Breast epithelium (tissue), 4 donors: ENCODE data around the gene ZNF761. TPM values are rescaled to one million over a fixed set of nuclear protein-coding genes. Genes with fewer than 3 reads are reported as not detected.
"Not testable (repeated sequence)": the region's sequence is repeated elsewhere in the genome, so short reads cannot be mapped to it uniquely, and the experiment has no call there.

Source experiments
- DNase-seq, 2 donors: peaks; one replicate each; pipeline ENCODE4 v3.0.0-alpha.2; 2019; ENCODE audit warnings: low spot score in 2 of 2
- H3K27ac ChIP-seq, 2 donors: fragments of 200-600 bp; sonication (generic) in 1 of 2; one replicate each; pipeline ENCODE4 v1.5.1; 2016 to 2019; ENCODE audit warnings: mild to moderate bottlenecking in 1 of 2
- H3K27me3 ChIP-seq, 2 donors: fragments of 200-600 bp; sonication (generic) in 1 of 2; one replicate each; pipeline versions ENCODE4 v1.5.1 to v1.6.0; 2017 to 2019; ENCODE audit warnings: control low read depth in 1 of 2, mild to moderate bottlenecking in 1 of 2
- H3K36me3 ChIP-seq: fragments of 200-600 bp; one replicate; pipeline ENCODE4 v1.5.1; 2019
- H3K4me1 ChIP-seq, 2 donors: fragments of 200-600 bp; sonication (generic); one replicate each; pipeline ENCODE4 v1.5.1; 2016 to 2019; ENCODE audit warnings: control low read depth in 1 of 2
- H3K4me3 ChIP-seq, 3 donors: fragments of 200-600 bp; sonication (generic); 1 replicate in 2 of 3; 2 replicates in 1 of 3; pipeline ENCODE4 v1.5.1; 2016 to 2019; ENCODE audit warnings: mild to moderate bottlenecking in 3 of 3, moderate library complexity in 2 of 3
- H3K9me3 ChIP-seq, 2 donors: fragments of 200-600 bp; sonication (generic) in 1 of 2; one replicate each; pipeline ENCODE4 v1.5.1; 2016 to 2019; ENCODE audit warnings: control low read depth in 1 of 2
- CTCF ChIP-seq, 3 donors: fragments of 450-650 bp; IDR thresholded peaks; one replicate each; pipeline ENCODE4 v1.5.1; 2016 to 2017; ENCODE audit warnings: antibody characterized with exemption in 3 of 3, mild to moderate bottlenecking in 3 of 3, moderate library complexity in 3 of 3
- POLR2A ChIP-seq: fragments of 450-650 bp; IDR thresholded peaks from one replicate; pipeline ENCODE4 v1.6.1; 2016; ENCODE audit warnings: antibody characterized with exemption, mild to moderate bottlenecking, moderate library complexity
- POLR2AphosphoS5 ChIP-seq, 3 donors: sonication (generic); formaldehyde crosslinking; IDR thresholded peaks; one replicate each; pipeline ENCODE4 v1.6.1; 2017; ENCODE audit warnings: antibody characterized with exemption in 3 of 3
- intact Hi-C: fragments of 100-400 bp; cut with DNase I; formaldehyde crosslinking; loops from one replicate; pipeline ENCODE4 v1.15.1; 2023; ENCODE audit warnings: low total_unique reads
- total RNA-seq, 3 donors: library from RNA; depleted of rRNA; stranded (reverse); fragments of >200 nt; gene quantifications; one replicate each; pipeline ENCODE4 v1.1.0, GENCODE V29; 2016

The ZNF761 gene
- total RNA-seq, 3 donors from 2014 or later: 14.1 to 20.9 (median 17.0) TPM

DNA sequence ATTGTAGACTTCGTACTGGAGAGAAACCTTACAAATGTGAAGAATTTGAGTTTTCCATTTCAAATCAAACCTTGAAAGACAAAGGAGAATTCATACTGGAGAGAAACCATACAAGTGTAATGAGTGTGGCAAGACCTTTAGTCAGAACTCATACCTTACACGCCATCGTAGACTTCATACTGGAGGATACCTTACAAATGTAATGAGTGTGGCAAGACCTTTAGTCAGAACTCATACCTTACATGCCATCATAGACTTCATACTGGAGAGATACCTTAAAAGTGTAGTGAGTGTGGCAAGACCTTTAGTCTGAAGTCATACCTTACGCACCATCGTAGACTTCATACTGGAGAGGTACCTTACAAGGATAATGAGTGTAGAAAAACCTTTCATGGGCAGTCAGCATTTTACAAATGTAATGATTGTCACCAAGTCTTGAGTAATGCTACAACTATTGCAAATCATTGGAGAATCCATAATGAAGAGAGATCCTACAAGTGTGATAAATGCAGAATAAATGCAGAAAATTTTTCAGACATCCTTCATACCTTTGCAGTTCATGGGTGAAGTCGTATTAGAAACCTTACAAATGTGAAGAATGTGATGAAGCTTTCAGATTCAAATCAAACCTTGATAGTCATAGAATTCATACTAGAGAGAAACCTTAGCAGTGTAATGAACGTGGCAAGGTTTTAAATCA lies 22.1 kb upstream of the ZNF761 start:
- TF ChIP-seq POLR2A: no peak
- no peak for TF ChIP-seq POLR2AphosphoS5 (IDR thresholded peaks at IDR 0.05)
- TF ChIP-seq CTCF (IDR thresholded peaks at IDR 0.05): no peak

GRCh38 chr19:53420520-53421315 lies 11.1 kb upstream of the ZNF761 start:
- DNase-seq, H3K36me3 ChIP-seq, H3K9me3 ChIP-seq, H3K4me3 ChIP-seq, H3K27me3 ChIP-seq, H3K4me1 ChIP-seq, H3K27ac ChIP-seq, intact Hi-C loops: not testable (repeated sequence)

More for the DNA sequence above, 22.1 kb upstream of the ZNF761 start:
- no peak for DNase-seq
- Histone ChIP-seq H3K27me3 (no peaks in the 10 kb centered on the region), H3K4me1 (no peaks in the 10 kb centered on the region), H3K27ac (no peak overlapping the region), H3K4me3 (no peak overlapping the region), H3K36me3 (peaks cover 6% of the 10 kb centered on the region), H3K9me3 (peaks cover 44 to 75% of the 10 kb centered on the region in 2 donors)
- intact Hi-C loops: no loop called here

DNA sequence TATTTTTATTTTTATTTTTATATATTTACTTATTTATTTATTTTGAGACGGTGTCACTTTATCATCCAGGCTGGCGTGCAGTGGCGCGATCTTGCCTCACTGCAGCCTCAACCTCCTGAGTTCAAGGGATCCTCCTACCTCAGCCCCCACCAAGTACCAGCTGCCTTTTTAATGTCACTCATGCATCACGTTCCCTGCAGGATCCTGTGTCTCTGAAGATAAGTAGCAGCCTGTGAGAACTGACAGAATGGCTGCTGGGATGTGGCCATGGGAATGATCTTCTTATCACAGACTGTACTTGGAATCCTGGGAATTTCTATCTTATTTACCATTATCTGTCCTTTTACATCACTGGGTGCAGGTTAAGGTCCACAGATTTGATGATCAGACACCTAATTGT lies 9.2 kb upstream of the ZNF761 start:
- Histone ChIP-seq H3K27me3 (no peaks in the 10 kb centered on the region), H3K27ac (no peak overlapping the region), H3K4me1 (no peaks in the 10 kb centered on the region), H3K36me3 (no peaks in the 10 kb centered on the region), H3K4me3 (no peak overlapping the region), H3K9me3 (no peaks in the 10 kb centered on the region)
- intact Hi-C loops: no loop called here
- TF ChIP-seq CTCF (IDR thresholded peaks at IDR 0.05): no peak
- TF ChIP-seq POLR2AphosphoS5 (IDR thresholded peaks at IDR 0.05): no peak
- TF ChIP-seq POLR2A: no peak
- DNase-seq: no peak

DNA sequence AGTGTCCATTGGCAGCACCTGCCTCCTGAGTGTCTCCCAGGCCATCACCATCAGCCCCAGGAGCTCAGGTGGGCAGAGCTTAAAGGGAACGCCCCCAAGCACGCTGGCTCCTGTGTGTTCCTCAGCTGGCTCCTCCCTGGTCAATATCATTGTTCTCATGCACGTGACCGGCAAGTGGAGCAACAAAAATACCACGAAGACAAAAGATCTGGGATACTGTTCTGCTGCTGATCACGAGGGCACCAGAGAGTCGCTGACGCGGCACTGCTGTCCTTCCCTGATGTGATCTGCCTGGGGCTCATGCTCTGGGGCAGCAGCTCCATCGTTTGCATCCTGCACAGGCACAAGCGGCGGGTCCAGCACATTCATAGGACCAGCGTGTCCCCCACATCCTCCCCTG lies 8.7 kb upstream of the ZNF761 start:
- intact Hi-C loops, H3K36me3 ChIP-seq, H3K4me3 ChIP-seq, H3K9me3 ChIP-seq, DNase-seq, H3K4me1 ChIP-seq, H3K27me3 ChIP-seq, H3K27ac ChIP-seq: not testable (repeated sequence)

DNA sequence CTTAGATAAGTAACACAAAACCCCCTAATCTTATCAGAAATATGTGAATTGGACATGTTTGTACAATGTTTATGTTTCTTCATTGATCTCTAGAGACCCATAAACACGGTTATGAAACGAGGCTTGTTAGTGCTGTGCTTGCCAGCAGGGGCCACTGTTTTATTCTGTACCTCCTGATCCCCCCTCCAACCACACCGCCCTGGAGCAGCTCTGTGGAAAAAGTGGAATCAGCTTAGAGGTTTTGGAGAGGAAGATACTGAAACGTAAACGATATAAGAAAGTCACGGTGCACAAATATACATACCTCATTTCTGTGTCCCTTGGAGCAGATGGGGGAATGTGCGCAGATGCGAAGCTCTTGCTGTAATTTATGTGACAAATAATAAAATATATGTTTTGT lies 8.1 kb upstream of the ZNF761 start:
- H3K36me3 ChIP-seq, H3K27ac ChIP-seq, intact Hi-C loops, H3K27me3 ChIP-seq, H3K4me1 ChIP-seq, DNase-seq, H3K9me3 ChIP-seq, H3K4me3 ChIP-seq: not testable (repeated sequence)

DNA sequence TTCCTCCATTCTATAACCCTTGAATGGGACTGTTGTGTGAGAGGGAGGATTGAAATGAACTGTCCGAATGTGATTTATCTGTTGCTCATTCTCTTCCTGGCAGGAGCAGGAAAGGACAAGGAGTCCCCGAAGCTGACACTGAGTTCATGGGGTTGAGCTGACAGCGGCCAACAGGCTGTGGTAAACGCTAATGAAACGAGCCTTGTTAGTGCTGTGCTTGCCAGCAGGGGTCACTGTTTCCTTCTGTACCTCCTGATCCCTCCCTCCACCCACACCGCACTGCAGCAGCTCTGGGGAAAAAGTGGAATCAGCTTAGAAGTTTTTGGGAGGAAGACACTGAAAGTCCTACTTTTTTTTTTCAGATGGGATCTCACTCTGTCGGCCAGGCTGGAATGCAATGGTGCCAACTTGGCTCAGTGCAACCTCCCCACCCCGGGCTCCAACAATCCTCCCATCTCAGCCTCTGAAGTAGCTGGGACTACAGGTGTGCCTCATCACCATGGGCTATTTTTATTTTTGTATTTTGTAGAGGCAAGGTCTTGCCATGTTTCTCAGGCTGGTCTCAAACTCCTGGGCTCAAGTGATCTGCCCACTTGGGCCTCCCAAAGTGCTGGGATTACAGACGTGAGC lies 6.7 kb upstream of the ZNF761 start:
- intact Hi-C loops: no loop called here
- no peaks in the 10 kb centered on the region for H3K27me3 ChIP-seq
- H3K4me1 ChIP-seq: no peaks in the 10 kb centered on the region
- peak in 2 of 3 donors; percentile 37 to 49 for TF ChIP-seq POLR2AphosphoS5 (IDR thresholded peaks at IDR 0.05)
- TF ChIP-seq POLR2A: no peak
- TF ChIP-seq CTCF (IDR thresholded peaks at IDR 0.05): peak; percentile 40 to 82 (median 58)
- no peak overlapping the region for H3K27ac ChIP-seq
- H3K4me3 ChIP-seq: no peak overlapping the region
- no peaks in the 10 kb centered on the region for H3K9me3 ChIP-seq
- H3K36me3 ChIP-seq: no peaks in the 10 kb centered on the region
- DNase-seq: peak; percentile 51 to 77
